HG03575 (cell line): ENCODE measurements around the gene KRT73.

Experiments
- ATAC-seq: cut with Tn5 transposase; IDR thresholded peaks from one replicate; pipeline ENCODE4 v1.9.1; 2021; ENCODE audit not compliant: unreplicated experiment, insufficient number of reproducible peaks, low FRiP score; ENCODE audit errors: extremely low read depth

The KRT73 gene

DNA sequence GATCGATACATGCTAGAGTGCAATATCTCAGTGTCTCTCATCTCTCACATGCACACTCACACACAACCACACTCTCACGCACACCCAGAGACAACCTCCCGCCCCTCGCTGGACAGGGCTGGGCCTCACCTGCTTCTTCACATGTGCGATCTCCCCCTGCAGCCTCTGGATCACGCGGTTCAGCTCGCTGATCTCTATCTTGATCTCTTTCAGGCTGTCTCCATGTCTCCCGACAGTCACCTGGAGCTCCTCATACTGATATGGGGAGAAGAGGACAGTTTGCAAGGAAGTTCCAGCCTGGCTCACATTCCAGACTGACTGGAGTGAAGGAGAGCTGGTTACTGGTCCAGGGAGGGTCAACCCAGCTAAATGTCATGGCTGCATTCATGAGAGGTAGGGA is 29.2 kb upstream of the KRT73 start:
- ATAC-seq: no peak

GRCh38 chr12:52646613-52647012 is 28.3 kb upstream of the KRT73 start:
- ATAC-seq: no peak

- ATAC-seq: no peak
Observed at GRCh38 chr12:52645982-52646381, 27.6 kb upstream of the KRT73 start.

DNA sequence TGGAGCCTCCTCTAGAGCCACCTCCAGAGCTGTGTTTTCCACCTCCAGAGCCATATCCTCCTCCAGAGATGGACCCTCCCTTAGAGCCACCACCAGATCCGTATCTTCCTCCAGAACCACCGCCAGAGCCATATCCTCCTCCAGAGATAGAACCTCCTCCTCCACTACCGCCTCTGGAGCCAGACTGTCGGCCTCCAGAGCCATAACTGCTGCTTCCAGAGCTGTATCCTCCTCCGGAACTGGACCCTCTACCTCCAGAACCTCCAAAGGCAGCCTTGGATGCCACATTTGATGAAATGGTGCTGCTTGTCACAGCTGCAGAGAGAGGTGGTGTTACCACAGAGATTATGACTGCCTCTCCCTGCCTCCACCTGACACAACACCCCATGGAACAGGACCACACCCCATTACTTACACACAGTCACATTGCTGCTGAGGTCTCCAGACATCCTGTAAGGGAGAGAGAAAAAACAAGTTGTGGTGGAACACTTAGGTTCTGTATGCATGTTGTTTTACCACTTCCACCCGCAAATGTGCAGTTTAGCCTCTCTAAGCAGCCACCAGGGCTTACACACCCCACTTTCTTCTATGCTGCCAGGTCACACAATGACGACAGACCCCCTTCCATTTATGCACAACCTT is 26.9 kb upstream of the KRT73 start:
- no peak for ATAC-seq

DNA sequence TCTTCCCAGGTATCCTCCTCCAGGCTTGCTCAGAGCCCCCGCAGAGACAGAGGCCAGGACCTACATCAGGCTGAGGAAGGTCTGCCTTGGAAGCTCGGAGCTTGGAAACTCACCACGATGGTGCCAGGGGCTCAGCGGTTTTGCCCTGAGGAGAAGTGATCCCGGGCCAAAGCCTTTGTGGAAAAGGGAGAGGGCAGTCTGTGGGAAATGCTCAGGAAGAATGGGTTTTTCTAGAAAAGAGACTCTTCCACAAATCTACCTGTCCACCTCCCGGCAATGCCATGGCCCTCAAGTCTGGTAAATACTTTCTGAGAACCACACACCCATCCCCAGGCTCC is 25.7 kb upstream of the KRT73 start:
- ATAC-seq: no peak

DNA sequence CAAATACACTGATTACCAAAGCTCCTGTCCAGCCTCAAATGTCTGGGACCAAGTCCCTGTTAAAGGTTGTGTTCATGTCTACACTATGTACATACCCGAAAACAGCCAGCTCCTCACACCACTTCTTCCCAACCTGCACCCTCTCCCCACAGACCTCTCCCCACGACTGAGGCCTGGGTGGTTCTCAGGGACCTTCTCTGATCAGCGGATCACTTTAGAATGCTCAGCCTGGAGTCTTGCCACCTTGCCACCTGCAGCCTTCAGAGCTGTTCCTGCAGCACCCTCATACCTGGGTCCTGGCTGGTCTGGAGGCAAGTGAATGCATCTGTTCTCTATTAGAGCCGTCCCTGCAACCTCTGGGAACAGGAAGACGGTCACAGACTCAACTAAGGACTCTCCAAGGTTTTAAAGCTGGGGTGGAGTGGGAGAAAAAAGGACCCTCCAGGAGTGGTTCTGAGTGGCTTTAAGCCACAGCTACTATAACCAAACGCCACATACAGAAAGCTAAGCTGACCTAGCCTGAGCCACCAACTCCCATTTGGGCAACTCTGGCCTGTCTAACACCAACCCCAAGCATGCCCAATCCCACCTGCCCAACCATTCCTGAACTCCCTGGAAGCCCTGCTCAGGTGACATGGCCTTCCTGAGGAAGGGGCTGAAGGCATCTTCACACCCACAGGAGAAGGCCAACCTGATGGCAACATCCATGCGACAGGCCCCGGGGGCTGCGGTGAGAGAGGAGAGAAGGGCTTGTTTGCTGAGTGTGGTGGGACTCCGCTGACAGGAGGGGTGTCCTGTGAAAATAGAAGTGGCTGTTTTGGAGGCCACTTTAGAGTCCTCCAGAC is 25.1 kb upstream of the KRT73 start:
- no peak for ATAC-seq

GRCh38 chr12:52641468-52641867 is 23.1 kb upstream of the KRT73 start:
- no peak for ATAC-seq

DNA sequence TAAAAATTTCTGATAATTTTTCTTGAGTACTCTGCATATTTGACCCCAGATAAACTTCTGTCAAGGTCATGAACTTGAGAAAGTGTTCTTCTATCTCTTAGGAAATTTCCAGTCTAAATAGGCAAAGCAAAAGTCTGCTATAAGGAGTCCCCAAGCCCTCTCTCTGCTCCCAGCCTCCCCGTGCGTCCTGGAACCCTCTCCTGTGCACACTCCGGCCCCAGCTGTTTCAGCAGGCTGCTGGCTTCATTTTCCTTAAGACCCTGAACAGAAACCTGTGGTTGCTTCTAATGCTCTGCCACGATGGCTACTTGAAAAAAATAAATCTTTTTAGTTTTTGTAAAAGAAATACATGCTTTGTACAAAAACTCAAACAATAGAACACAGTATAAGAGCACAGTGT is 18.9 kb upstream of the KRT73 start:
- ATAC-seq: no peak

DNA sequence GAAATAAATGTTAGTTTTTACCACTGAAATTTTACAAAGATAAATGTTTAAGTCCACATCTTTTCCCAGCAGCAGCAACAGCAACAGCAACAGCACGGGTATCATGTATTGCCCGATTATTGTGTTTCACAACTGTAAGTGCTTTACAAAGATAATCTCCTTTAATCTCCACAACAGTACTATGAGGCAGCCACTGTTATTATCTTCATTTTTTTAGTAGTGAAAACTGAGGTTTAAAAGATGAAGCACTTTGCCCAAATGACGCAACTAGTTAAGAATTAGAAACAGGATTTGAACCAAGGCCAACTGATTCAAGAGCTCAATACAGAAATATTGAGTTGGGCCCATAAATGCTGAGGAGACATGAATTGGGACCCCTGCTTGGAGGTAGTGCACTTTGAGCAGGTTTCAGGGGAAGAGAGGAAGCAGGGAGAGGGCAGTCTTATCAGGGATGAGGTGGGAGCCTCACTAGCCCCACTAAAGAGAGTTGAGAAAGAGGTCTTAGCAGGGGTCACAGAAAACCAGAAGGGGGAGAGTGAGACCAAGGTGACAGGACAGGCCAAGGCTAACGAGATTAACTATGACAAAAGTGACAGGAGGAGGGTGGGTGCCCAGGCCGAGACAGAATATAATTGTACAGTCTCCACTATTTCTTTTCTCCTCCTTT is 18.4 kb upstream of the KRT73 start:
- no peak for ATAC-seq

DNA sequence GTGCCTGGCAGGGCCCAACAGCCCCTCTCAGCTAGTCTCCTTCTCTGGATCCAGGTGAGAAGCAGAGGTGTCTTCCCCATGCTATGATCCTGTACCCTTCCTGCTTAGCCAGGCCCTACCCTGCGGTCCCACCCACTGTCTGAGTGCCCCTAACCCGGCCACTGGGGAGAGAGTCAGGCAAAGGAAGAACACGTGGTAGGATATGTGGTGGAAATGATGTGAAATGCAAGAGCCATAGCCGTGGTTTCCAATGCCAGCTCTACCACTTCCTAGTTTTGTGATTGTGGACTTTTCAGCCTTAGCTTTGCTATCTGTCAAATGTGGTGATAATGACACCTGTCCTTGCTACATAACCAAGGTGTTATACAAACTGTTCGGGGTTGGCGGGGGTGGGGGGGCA is 17.8 kb upstream of the KRT73 start:
- ATAC-seq: no peak

DNA sequence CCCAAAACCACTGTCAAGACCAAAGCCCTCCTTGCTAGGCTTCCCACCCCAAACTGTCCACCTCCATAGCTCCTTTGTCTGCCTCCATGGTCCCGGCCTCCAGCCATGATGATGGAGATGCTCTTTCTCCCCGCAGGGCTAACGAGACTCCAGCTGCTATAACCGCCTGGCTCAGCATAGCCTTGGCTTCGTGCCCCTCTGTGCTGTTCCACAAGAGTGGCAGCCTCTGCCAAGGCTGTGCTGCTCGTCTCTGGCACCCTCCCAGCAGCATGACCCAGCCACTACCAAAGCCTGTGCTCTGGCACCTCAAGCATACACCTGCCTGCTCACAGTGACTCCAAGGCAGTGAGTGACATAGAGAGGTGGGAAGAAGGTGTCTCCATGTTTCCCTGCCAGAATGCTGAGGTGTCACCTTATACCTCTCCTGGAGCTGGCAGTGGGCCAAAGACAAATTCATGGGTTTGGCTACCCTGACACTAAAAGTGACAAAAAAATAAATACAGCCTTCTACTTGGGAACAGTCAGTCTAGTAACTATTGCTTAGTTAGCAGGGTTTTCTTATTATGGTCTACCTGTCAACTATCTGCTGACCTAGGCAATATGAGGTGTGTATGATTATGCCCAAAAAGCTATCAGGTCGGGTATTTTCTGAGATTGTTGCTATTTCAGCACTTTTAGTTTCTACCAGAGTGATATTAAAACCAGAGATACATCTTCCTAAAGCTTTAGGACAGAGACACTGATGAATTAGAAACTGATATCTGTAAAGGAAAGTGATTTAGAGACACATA is 16.1 kb upstream of the KRT73 start:
- no peak for ATAC-seq

- ATAC-seq: no peak
Observed at GRCh38 chr12:52633383-52633782, 15.0 kb upstream of the KRT73 start.

DNA sequence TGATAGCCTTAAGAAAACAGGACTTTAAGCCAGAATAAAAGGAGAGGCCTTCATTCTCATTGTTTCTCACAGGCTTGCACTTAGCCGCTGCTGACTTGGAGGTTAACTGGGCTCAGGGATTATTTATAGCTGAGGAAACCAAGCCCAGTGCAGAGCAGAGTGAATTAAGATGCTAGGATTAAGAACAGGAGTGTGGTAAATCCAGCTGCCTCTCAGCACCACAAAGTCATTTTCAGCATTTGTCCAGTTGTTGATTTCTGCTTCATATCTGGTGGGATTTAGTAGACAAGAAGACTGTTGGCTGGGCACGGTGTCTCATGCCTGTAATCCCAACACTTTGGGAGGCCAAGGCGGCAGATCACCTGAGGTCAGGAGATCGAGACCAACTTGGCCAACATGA is 14.3 kb upstream of the KRT73 start:
- no peak for ATAC-seq

DNA sequence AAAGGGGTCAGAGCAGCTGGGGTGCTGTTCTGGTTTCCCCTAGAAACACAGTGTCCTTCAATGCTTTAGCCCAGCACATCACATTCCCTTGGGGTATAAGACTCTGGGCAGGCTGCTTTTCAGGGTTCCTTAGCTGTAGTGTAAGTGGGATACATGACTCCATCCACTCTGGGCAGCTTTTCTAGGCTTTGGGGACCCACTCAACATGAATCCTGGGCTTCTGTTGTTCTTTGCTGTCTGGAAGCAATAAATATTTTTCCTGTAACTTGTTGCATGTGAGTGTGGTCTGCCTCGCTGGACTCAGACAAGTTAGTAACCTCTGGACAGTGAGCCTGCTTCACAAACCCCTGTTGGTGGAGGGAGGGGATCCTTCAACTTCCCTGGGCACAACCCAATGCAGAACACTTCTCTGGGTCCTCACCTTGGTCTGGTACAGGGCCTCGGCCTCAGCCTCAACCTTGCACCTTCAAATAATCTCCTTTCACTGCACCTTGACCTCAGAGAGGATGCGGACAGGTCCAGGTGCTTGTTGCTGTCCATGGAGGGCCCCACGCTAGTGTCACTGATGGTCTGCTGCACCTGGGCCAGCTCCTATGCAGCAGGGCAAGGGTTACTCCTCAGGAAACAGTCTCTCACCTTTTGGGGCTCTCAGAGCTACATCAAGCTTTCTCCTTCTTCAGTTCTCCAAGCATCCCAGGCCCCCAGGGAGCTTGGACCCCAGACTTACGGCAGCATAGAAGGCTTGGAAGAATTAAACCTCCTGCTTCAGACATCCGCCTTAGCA is 13.5 kb upstream of the KRT73 start:
- ATAC-seq: no peak

- no peak for ATAC-seq
Observed at GRCh38 chr12:52631264-52631663, 12.9 kb upstream of the KRT73 start.

DNA sequence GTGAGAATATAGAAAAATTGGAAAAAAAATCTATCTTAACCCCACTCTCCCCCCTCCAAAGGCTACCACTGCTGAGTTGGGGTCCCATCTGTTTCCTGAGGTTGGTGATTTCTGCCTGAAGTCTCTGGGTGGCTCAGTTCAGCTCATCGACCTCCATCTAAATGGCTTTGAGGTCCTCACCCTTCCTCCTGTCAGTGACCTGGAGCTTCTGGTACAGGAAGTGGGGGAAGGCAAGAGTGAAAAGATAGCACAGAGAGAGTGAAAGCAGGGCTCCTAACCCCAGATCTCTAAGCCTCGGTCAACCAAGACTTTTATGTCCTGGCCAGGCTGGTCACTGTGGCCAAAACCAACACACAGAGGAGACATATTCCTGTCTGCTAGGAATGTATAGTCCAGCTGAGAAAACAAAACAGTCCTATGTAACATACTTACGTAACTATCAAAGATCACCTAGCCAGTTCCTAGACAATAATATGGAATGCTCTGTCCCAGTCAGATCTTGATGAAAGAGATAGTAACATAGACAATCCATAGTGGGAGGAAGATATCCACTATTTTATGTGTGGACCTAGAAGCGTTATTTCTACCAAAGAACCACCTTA is 12.3 kb upstream of the KRT73 start:
- ATAC-seq: no peak

DNA sequence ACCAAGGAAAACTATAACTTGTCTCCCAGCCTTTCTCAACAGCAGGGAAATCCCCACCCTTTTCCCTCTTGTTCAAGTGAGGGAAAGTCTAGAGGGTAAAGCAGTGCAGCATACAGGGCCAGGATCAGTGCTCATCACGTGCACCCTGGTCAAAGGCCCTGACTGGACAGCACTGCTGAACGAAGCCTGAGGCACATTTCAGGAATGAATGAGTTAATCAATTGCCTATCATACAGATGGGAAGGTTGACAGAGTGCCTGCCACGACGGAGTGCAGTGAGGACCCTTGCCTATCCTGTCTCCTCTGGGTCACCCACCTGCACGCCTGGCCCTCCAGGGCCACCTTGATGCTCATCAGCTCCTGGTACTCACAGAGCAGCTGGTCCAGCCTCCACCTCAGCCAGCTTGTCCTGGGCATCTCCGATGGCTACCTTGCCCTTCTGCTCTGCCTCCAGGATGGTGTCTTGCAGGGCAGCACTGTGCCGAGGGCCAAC is 11.7 kb upstream of the KRT73 start:
- ATAC-seq: no peak

DNA sequence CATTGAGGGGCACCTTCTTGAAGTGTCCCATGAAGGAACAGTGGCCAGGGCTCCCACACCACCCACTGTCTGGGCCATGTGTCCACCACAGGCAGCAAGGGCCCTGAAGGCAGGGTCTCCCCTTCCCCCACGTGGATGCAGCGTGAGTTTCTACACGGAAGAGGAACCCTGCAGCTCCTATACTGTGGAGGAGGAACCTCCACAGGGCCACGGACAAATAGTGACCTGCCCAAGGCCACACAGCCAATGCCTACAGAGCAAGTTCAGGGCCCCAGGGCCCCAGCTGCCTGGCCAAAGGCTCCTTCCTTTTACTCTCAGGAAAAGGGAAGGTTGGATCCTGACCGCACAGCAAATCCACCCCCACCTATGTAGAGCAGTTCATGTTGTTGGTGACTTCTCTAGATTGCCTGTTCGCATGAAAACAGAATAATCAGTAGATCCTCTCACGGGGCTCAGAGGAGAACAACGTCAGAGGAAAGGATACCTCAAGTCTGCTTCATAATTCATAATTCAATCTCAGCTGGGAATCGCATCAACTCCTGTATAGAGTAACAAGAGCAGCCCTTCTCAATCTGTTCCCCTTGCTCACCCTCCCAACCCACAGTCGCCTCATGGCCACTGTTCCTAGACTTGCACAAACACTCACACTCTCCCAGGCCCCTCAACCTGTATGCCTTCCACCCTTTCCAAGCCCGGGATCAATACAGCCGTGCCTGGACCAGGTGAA is 11.1 kb upstream of the KRT73 start:
- ATAC-seq: no peak
